AG10803 (cell line): ENCODE data around the gene FBXL17.

Source experiments
- DNase-seq: peaks from one replicate; pipeline ENCODE4 v3.0.0; 2010; ENCODE audit warnings: low read depth
- H3K4me3 ChIP-seq: 2 replicates; pipeline ENCODE4 v1.5.1; 2011; ENCODE audit warnings: mild to moderate bottlenecking, low read length, control low read depth
- CTCF ChIP-seq: conservative IDR thresholded peaks from 2 replicates; pipeline ENCODE4 v1.5.1; 2011; ENCODE audit warnings: mild to moderate bottlenecking, low read length, control low read depth, inconsistent platforms

Gene FBXL17

GRCh38 chr5:107968406-107968843, 413.5 kb downstream of the FBXL17 start:
- peak; percentile 53 for DNase-seq
- H3K4me3 ChIP-seq, result no peak overlapping the region
- TF ChIP-seq CTCF, result no peak

GRCh38 chr5:107966201-107966600, 415.7 kb downstream of the FBXL17 start:
- TF ChIP-seq CTCF, result no peak
- no peak overlapping the region for H3K4me3 ChIP-seq
- no peak for DNase-seq

- no peak for DNase-seq
- no peak overlapping the region for H3K4me3 ChIP-seq
- TF ChIP-seq CTCF, result no peak
These were observed 417.2 kb downstream of the FBXL17 start for GRCh38 chr5:107964722-107965121.

GRCh38 chr5:107959573-107960279, 422.2 kb downstream of the FBXL17 start:
- H3K4me3 ChIP-seq, result no peak overlapping the region

GRCh38 chr5:107958861-107959260, 423.0 kb downstream of the FBXL17 start:
- no peak for TF ChIP-seq CTCF
- no peak for DNase-seq
- H3K4me3 ChIP-seq, result no peak overlapping the region

More at GRCh38 chr5:107959573-107960279, 422.2 kb downstream of the FBXL17 start:
- TF ChIP-seq CTCF, result no peak
- no peak for DNase-seq

- DNase-seq, result no peak
- H3K4me3 ChIP-seq, result no peak overlapping the region
- TF ChIP-seq CTCF, result no peak
These were observed 423.5 kb downstream of the FBXL17 start for GRCh38 chr5:107958432-107958831.

GRCh38 chr5:107957051-107957450, 424.8 kb downstream of the FBXL17 start:
- H3K4me3 ChIP-seq, result no peak overlapping the region
- no peak for DNase-seq
- TF ChIP-seq CTCF, result no peak
